Measurements from ENCODE around the gene CDK17. TPM values are rescaled to one million over a fixed set of nuclear protein-coding genes. Genes with fewer than 3 reads are reported as not detected.

CDK17 gene
- total and polyA plus RNA-seq, 9 of the 15 experiments (the other 6 are each of a cell fraction or from before 2014, with no cell fraction given): 4.8 to 39.3 (median 21.6) TPM

- Histone ChIP-seq H4K20me1 (replicated peaks; ENCODE audit: control insufficient read depth, insufficient read depth, low read length) (peaks cover 7% of the 10 kb centered on the region), H3K27me3 (ENCODE audit: control insufficient read depth in 2 of 2, insufficient read depth in 2 of 2, low read length in 2 of 2) (no peaks in the 10 kb centered on the region), H3K9ac (ENCODE audit: insufficient read depth in 1 of 2, low read depth in 2 of 2, low read length in 2 of 2) (peak overlapping the region; percentile 73 to 90), H3K9me1 (ENCODE audit: control insufficient read depth, insufficient read depth, low read length) (no peaks in the 10 kb centered on the region), H3K36me3 (ENCODE audit: control insufficient read depth, insufficient read depth, low read length) (no peaks in the 10 kb centered on the region), H3K4me3 (peak overlapping the region; percentile 90), H2AFZ (ENCODE audit: low read depth, low read length) (peak overlapping the region; percentile 98), H3K9me3 (replicated peaks; ENCODE audit: control insufficient read depth, insufficient read depth, low read depth, low read length) (no peaks in the 10 kb centered on the region), H3K4me2 (ENCODE audit: insufficient read depth, low read length) (peak overlapping the region; percentile 90), H3K27ac (ENCODE audit: extremely low read depth, low read depth, low read length) (peak overlapping the region; percentile 87), H3K4me1 (replicated peaks in 1 of 2; ENCODE audit: control insufficient read depth in 2 of 2, insufficient read depth in 2 of 2, low read length in 2 of 2) (peaks cover 5 to 10% of the 10 kb centered on the region in 2 experiments; a peak in 3 of 5 replicates), H3K79me2 (ENCODE audit: control insufficient read depth, insufficient read depth, low read length) (peaks cover 40% of the 10 kb centered on the region)
- in situ Hi-C loops (cut with MboI): no loop called here
- peak; percentile 23 for FAIRE-seq
- CTCF ChIA-PET (ENCODE audit: low intra/inter-chr PET ratio): interaction anchor here (0.8 to 1.2 kb wide), 2 partner anchors 98 to 115 kb away, joined by 4 to 5 read pairs; no protein-coding TSS in a partner anchor
- TSS peak; percentile 60 for BruUV-seq (replicated peaks)
- DNase-seq (ENCODE audit: extremely low read depth in 1 of 4, low spot score in 3 of 4): peak; percentile 39 to 75 (median 54)
- intact Hi-C loops (cut with micrococcal nuclease): loop anchor here (2.0 to 5.0 kb wide), 4 partner anchors 86 to 339 kb away; partner anchors contain the start of gene CFAP54
- ATAC-seq: peak; percentile 14
- WGBS (ENCODE audit: insufficient coverage, low coverage, missing lambda C conversion rate): 10% methylated on average over 18 of the region's 18 CpGs
- POLR2A ChIA-PET: interaction anchor here (0.5 to 0.9 kb wide), 4 partner anchors 10 to 162 kb away, joined by 3 to 4 read pairs (median 3); no protein-coding TSS in a partner anchor
- TF ChIP-seq DPF2 (IDR thresholded peaks at IDR 0.05) (peak; percentile 68), SRSF3 (IDR thresholded peaks at IDR 0.05; ENCODE audit: insufficient read depth, low read length) (no peak), NR4A1 (CRISPR knock-in tag; IDR thresholded peaks at IDR 0.05) (no peak), NR4A1 (tag; IDR thresholded peaks at IDR 0.05) (peak; percentile 64; the same call in 1 of the 2 replicates), NFE2 (IDR thresholded peaks at IDR 0.05; ENCODE audit: low read depth) (no peak), ZC3H4 (CRISPR knock-in tag; IDR thresholded peaks at IDR 0.05; ENCODE audit: borderline replicate concordance) (no peak), GABPB1 (CRISPR knock-in tag; IDR thresholded peaks at IDR 0.05) (peak; percentile 28; the same call in 1 of the 2 replicates), PHB2 (IDR thresholded peaks at IDR 0.05; ENCODE audit: low read depth) (no peak), CBX8 (IDR thresholded peaks at IDR 0.05; ENCODE audit: borderline replicate concordance, extremely low read depth, low read depth, low read length, poor library complexity, severe bottlenecking) (no peak), MYNN (IDR thresholded peaks at IDR 0.05) (peak; percentile 96), MYNN (CRISPR knock-in tag; IDR thresholded peaks at IDR 0.05) (no peak), ZNF41 (CRISPR knock-in tag; conservative IDR thresholded peaks at IDR 0.05) (no peak), CBX2 (IDR thresholded peaks at IDR 0.05; ENCODE audit: insufficient read depth, low read length, poor library complexity, severe bottlenecking) (no peak), NR2C1 (IDR thresholded peaks at IDR 0.05) (peak; percentile 69), NR2C1 (tag; IDR thresholded peaks at IDR 0.05) (peak; percentile 80), POLR2AphosphoS2 (IDR thresholded peaks at IDR 0.05; ENCODE audit: low read length) (no peak), SMARCE1 (IDR thresholded peaks at IDR 0.05) (0 out of 2 replicates have a peak, but pooled peaks have one; percentile 17), TCF7L2 (IDR thresholded peaks at IDR 0.05; ENCODE audit: low read depth, low read length) (no peak), THAP7 (CRISPR knock-in tag; IDR thresholded peaks at IDR 0.05) (no peak), MTA2 (IDR thresholded peaks at IDR 0.05; ENCODE audit: low read depth) (no peak), RAD21 (CRISPR knock-in tag; conservative IDR thresholded peaks at IDR 0.05 in 1 of 2, IDR thresholded peaks at IDR 0.05 in 1 of 2) (peak; percentile 50 to 60), NCOA2 (IDR thresholded peaks at IDR 0.05; ENCODE audit: partially characterized antibody in 2 of 2) (no peak)
- TF ChIP-seq, protein P1, sequence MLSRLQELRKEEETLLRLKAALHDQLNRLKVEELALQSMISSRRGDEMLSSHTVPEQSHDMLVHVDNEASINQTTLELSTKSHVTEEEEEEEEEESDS (CRISPR knock-in tag; IDR thresholded peaks at IDR 0.05): no peak
Observed at GRCh38 chr12:96401076-96401871, 1.0 kb upstream of the CDK17 start.

All from K562 (cell line).